ENCODE data around the gene UNG.

Gene UNG

GRCh38 chr12:109069307-109070271 lies 27.8 kb upstream of the UNG start:
- Mint-ChIP-seq H3K27ac (no peak overlapping the region), H3K9me3 (ENCODE audit: low read depth) (peaks cover under 1% of the 10 kb centered on the region), H3K36me3 (peaks cover 16% of the 10 kb centered on the region), H3K27me3 (no peaks in the 10 kb centered on the region), H3K4me1 (ENCODE audit: low read depth) (no peaks in the 10 kb centered on the region), H3K4me3 (no peak overlapping the region)

- Mint-ChIP-seq H3K36me3 (peaks cover 39% of the 10 kb centered on the region), H3K27ac (no peak overlapping the region), H3K4me3 (no peak overlapping the region), H3K4me1 (ENCODE audit: low read depth) (no peaks in the 10 kb centered on the region), H3K9me3 (ENCODE audit: low read depth) (peaks cover 13% of the 10 kb centered on the region), H3K27me3 (no peaks in the 10 kb centered on the region)
Observed at GRCh38 chr12:109074866-109075265, 22.5 kb upstream of the UNG start.

GRCh38 chr12:109082751-109083150 lies 14.6 kb upstream of the UNG start:
- Mint-ChIP-seq H3K27ac (no peak overlapping the region), H3K36me3 (peaks cover 18% of the 10 kb centered on the region), H3K4me1 (ENCODE audit: low read depth) (no peaks in the 10 kb centered on the region), H3K9me3 (ENCODE audit: low read depth) (peaks cover 8% of the 10 kb centered on the region), H3K27me3 (no peaks in the 10 kb centered on the region), H3K4me3 (no peak overlapping the region)

- no peaks in the 10 kb centered on the region for H3K4me1 Mint-ChIP-seq (ENCODE audit: low read depth)
- peaks cover 9% of the 10 kb centered on the region for H3K36me3 Mint-ChIP-seq
- H3K4me3 Mint-ChIP-seq, result no peak overlapping the region
- H3K9me3 Mint-ChIP-seq (ENCODE audit: low read depth), result peaks cover 3% of the 10 kb centered on the region
- no peak overlapping the region for H3K27ac Mint-ChIP-seq
- H3K27me3 Mint-ChIP-seq, result no peaks in the 10 kb centered on the region
Observed at GRCh38 chr12:109084425-109084824, 13.0 kb upstream of the UNG start.

GRCh38 chr12:109085590-109085989 lies 11.8 kb upstream of the UNG start:
- Mint-ChIP-seq H3K36me3 (no peaks in the 10 kb centered on the region), H3K27ac (no peak overlapping the region), H3K9me3 (ENCODE audit: low read depth) (no peaks in the 10 kb centered on the region)

GRCh38 chr12:109087250-109087649 lies 10.1 kb upstream of the UNG start:
- H3K4me1 Mint-ChIP-seq (ENCODE audit: low read depth), result peaks cover 15% of the 10 kb centered on the region
- no peak overlapping the region for H3K27ac Mint-ChIP-seq
- no peaks in the 10 kb centered on the region for H3K36me3 Mint-ChIP-seq
- no peak overlapping the region for H3K4me3 Mint-ChIP-seq
- H3K9me3 Mint-ChIP-seq (ENCODE audit: low read depth), result no peaks in the 10 kb centered on the region
- no peaks in the 10 kb centered on the region for H3K27me3 Mint-ChIP-seq

More at GRCh38 chr12:109085590-109085989, 11.8 kb upstream of the UNG start:
- no peak overlapping the region for H3K4me3 Mint-ChIP-seq
- no peaks in the 10 kb centered on the region for H3K27me3 Mint-ChIP-seq
- peaks cover 4% of the 10 kb centered on the region for H3K4me1 Mint-ChIP-seq (ENCODE audit: low read depth)

- H3K4me3 Mint-ChIP-seq, result peak overlapping the region; percentile 7
- no peaks in the 10 kb centered on the region for H3K9me3 Mint-ChIP-seq (ENCODE audit: low read depth)
- no peaks in the 10 kb centered on the region for H3K27me3 Mint-ChIP-seq
- H3K27ac Mint-ChIP-seq, result peak overlapping the region; percentile 61
- H3K4me1 Mint-ChIP-seq (ENCODE audit: low read depth), result peaks cover 31% of the 10 kb centered on the region
- peaks cover 4% of the 10 kb centered on the region for H3K36me3 Mint-ChIP-seq
Observed at GRCh38 chr12:109088818-109089217, 8.6 kb upstream of the UNG start.

GRCh38 chr12:109089683-109090082 lies 7.7 kb upstream of the UNG start:
- Mint-ChIP-seq H3K27ac (peak overlapping the region; percentile 61), H3K9me3 (ENCODE audit: low read depth) (no peaks in the 10 kb centered on the region), H3K27me3 (no peaks in the 10 kb centered on the region), H3K36me3 (peaks cover 4% of the 10 kb centered on the region), H3K4me3 (peak overlapping the region; percentile 13), H3K4me1 (ENCODE audit: low read depth) (peaks cover 32% of the 10 kb centered on the region)

- no peaks in the 10 kb centered on the region for H3K27me3 Mint-ChIP-seq
- H3K36me3 Mint-ChIP-seq, result peaks cover 4% of the 10 kb centered on the region
- H3K27ac Mint-ChIP-seq, result peak overlapping the region; percentile 88
- peak overlapping the region; percentile 95 for H3K4me3 Mint-ChIP-seq
- peaks cover 32% of the 10 kb centered on the region for H3K4me1 Mint-ChIP-seq (ENCODE audit: low read depth)
- no peaks in the 10 kb centered on the region for H3K9me3 Mint-ChIP-seq (ENCODE audit: low read depth)
Observed at GRCh38 chr12:109092497-109093021, 4.8 kb upstream of the UNG start.

- peak within 1 kb of the TSS; percentile 88 for H3K27ac Mint-ChIP-seq
- peak within 1 kb of the TSS; percentile 95 for H3K4me3 Mint-ChIP-seq
- peaks cover 4% of the 10 kb centered on the region for H3K36me3 Mint-ChIP-seq
- H3K4me1 Mint-ChIP-seq (ENCODE audit: low read depth), result peaks cover 32% of the 10 kb centered on the region
- H3K27me3 Mint-ChIP-seq, result no peaks in the 10 kb centered on the region
- H3K9me3 Mint-ChIP-seq (ENCODE audit: low read depth), result no peaks in the 10 kb centered on the region
Observed at GRCh38 chr12:109093022-109093918, 4.1 kb upstream of the UNG start, which contains the start of gene ALKBH2. ALKBH2 (minus strand) TSS chr12:109093472; CDS start chr12:109092786, 686 bp downstream.

GRCh38 chr12:109097140-109097434 lies 310 bp upstream of the UNG start:
- Mint-ChIP-seq H3K36me3 (peaks cover 10% of the 10 kb centered on the region), H3K4me1 (ENCODE audit: low read depth) (peaks cover 39% of the 10 kb centered on the region), H3K9me3 (ENCODE audit: low read depth) (no peaks in the 10 kb centered on the region), H3K27me3 (no peaks in the 10 kb centered on the region), H3K27ac (no peak overlapping the region), H3K4me3 (peak overlapping the region; percentile 89)

- peak overlapping the region; percentile 89 for H3K4me3 Mint-ChIP-seq
- H3K27me3 Mint-ChIP-seq, result no peaks in the 10 kb centered on the region
- peaks cover 6% of the 10 kb centered on the region for H3K36me3 Mint-ChIP-seq
- peak overlapping the region; percentile 90 for H3K27ac Mint-ChIP-seq
- no peaks in the 10 kb centered on the region for H3K9me3 Mint-ChIP-seq (ENCODE audit: low read depth)
- peaks cover 28% of the 10 kb centered on the region for H3K4me1 Mint-ChIP-seq (ENCODE audit: low read depth)
Observed at GRCh38 chr12:109098183-109098604, 797 bp downstream of the UNG start.

GRCh38 chr12:109098651-109099050 lies 1.3 kb downstream of the UNG start:
- H3K27me3 Mint-ChIP-seq, result no peaks in the 10 kb centered on the region
- H3K4me1 Mint-ChIP-seq (ENCODE audit: low read depth), result peaks cover 24% of the 10 kb centered on the region
- peak overlapping the region; percentile 90 for H3K27ac Mint-ChIP-seq
- peak overlapping the region; percentile 89 for H3K4me3 Mint-ChIP-seq
- H3K36me3 Mint-ChIP-seq, result peaks cover 8% of the 10 kb centered on the region
- no peaks in the 10 kb centered on the region for H3K9me3 Mint-ChIP-seq (ENCODE audit: low read depth)

- Mint-ChIP-seq H3K4me3 (peak overlapping the region; percentile 89), H3K27me3 (no peaks in the 10 kb centered on the region), H3K9me3 (ENCODE audit: low read depth) (no peaks in the 10 kb centered on the region), H3K27ac (peak overlapping the region; percentile 24), H3K36me3 (peaks cover 10% of the 10 kb centered on the region), H3K4me1 (ENCODE audit: low read depth) (peaks cover 21% of the 10 kb centered on the region)
Observed at GRCh38 chr12:109099431-109100020, 2.1 kb downstream of the UNG start.

Data from activated naive CD8-positive, alpha-beta T cell (primary cell).